K562 (cell line): Measurements from ENCODE around the gene EFCAB12. TPM values are rescaled to one million over a fixed set of nuclear protein-coding genes. Genes with fewer than 3 reads are reported as not detected.
A peak's percentile ranks its signal among the peaks of the same experiment; 100 is the strongest.

ENCODE experiments used
- DIDO1 ChIP-seq: fragments of 450-650 bp; IDR thresholded peaks from 2 replicates; pipeline ENCODE4 v1.6.1; 2016; ENCODE audit warnings: low read depth, missing biosample characterization, missing genetic modification characterization
- EGR1 ChIP-seq: fragments of 450-650 bp; conservative IDR thresholded peaks from 2 replicates; pipeline ENCODE4 v1.6.1; 2017; ENCODE audit warnings: mild to moderate bottlenecking
- FOXA3 ChIP-seq, 2 experiments: fragments of 450-650 bp in 1 of 2; sonication (generic) in 1 of 2; formaldehyde crosslinking; IDR thresholded peaks in 1 of 2; conservative IDR thresholded peaks in 1 of 2; 2 replicates each; pipeline versions ENCODE4 v1.4.0 to v1.8.0; 2020 to 2022; ENCODE audit warnings: mild to moderate bottlenecking in 2 of 2, missing genetic modification reagents in 1 of 2
- GTF2A2 ChIP-seq: IDR thresholded peaks from 2 replicates; pipeline ENCODE4 v1.6.1; 2016; ENCODE audit warnings: mild to moderate bottlenecking, missing genetic modification characterization, missing compliant biosample characterization
- MAFF ChIP-seq: IDR thresholded peaks from 2 replicates; pipeline ENCODE4 v1.6.1; 2012; ENCODE audit warnings: low read length, improper control_type of control experiment
- MCM2 ChIP-seq: fragments of 450-650 bp; IDR thresholded peaks from 2 replicates; pipeline ENCODE4 v1.6.1; 2017; ENCODE audit warnings: low read depth, mild to moderate bottlenecking
- MCM5 ChIP-seq: fragments of 450-650 bp; IDR thresholded peaks from 2 replicates; pipeline ENCODE4 v1.6.1; 2016; ENCODE audit warnings: low read depth
- MIER1 ChIP-seq: fragments of 450-650 bp; IDR thresholded peaks from 2 replicates; pipeline ENCODE4 v1.6.1; 2016; ENCODE audit warnings: antibody characterized with exemption, mild to moderate bottlenecking, low read depth
- MYC ChIP-seq, 2 experiments: fragments of 250-450 bp in 1 of 2; sonication (Bioruptor Pico) in 1 of 2; IDR thresholded peaks; 2 replicates each; pipeline versions ENCODE4 v1.5.1 to v1.6.1; 2012 to 2021; ENCODE audit warnings: low read depth in 2 of 2, borderline replicate concordance in 1 of 2, improper control_type of control experiment in 1 of 2, low read length in 1 of 2, mild to moderate bottlenecking in 1 of 2, moderate library complexity in 1 of 2
- NFATC3 ChIP-seq: fragments of 450-650 bp; IDR thresholded peaks from 2 replicates; pipeline ENCODE4 v1.6.1; 2017; ENCODE audit warnings: mild to moderate bottlenecking
- POLR3A ChIP-seq: IDR thresholded peaks from 2 replicates; pipeline ENCODE4 v1.6.1; 2011; ENCODE audit warnings: borderline replicate concordance, mild to moderate bottlenecking, moderate library complexity; ENCODE audit not compliant: insufficient read length, insufficient read depth; ENCODE audit errors: extremely low read depth
- PREB ChIP-seq: sonication (generic); formaldehyde crosslinking; IDR thresholded peaks from 2 replicates; pipeline ENCODE4 v1.8.1; 2023; ENCODE audit warnings: mild to moderate bottlenecking, missing genetic modification reagents
- TSHZ1 ChIP-seq: fragments of 250-450 bp; sonication (Bioruptor Pico); IDR thresholded peaks from 2 replicates; pipeline ENCODE4 v1.4.0; 2020; ENCODE audit warnings: mild to moderate bottlenecking, moderate library complexity
- ZFP30 ChIP-seq: fragments of 250-450 bp; sonication (Bioruptor Pico); IDR thresholded peaks from 2 replicates; pipeline ENCODE4 v1.8.0; 2022; ENCODE audit warnings: moderate library complexity, mild to moderate bottlenecking, inconsistent platforms, borderline replicate concordance
- ZNF316 ChIP-seq: fragments of 450-650 bp; IDR thresholded peaks from 2 replicates; pipeline ENCODE4 v1.6.1; 2016
- ZNF347 ChIP-seq: fragments of 450-650 bp; formaldehyde crosslinking; IDR thresholded peaks from 2 replicates; pipeline ENCODE4 v1.4.0; 2020; ENCODE audit warnings: low read depth, mild to moderate bottlenecking, moderate library complexity
- polyA plus RNA-seq, 8 experiments: library from polyadenylated mRNA; depleted of rRNA in 4 of 8; stranded (reverse) in 5 of 8; unstranded in 3 of 8; fragments of >200 nt; fragmentation: Nextera tagmentation in 2 of 8; fragmentation: Illumina TruSeq in 1 of 8; extraction: Ambion mirVana in 2 of 8; extraction: Trizol in 1 of 8; gene quantifications; 2 replicates each; pipeline versions ENCODE4 v1.2.1 to v1.2.3, GENCODE V29; 2011 to 2014; ENCODE audit warnings: inconsistent platforms in 1 of 8, missing spikeins in 1 of 8
- total RNA-seq, 7 experiments: library from RNA; depleted of rRNA in 6 of 7; stranded (reverse); fragments of >200 nt in 6 of 7; fragmentation: Illumina TruSeq in 2 of 7; extraction: Trizol in 2 of 7; gene quantifications; 2 replicates each; pipeline versions ENCODE4 v1.2.1 to v1.2.3, GENCODE V29; 2011 to 2021; ENCODE audit warnings: low replicate concordance in 1 of 7
- TF ChIP-seq, protein P1 (sequence below), 2 experiments: fragments of 250-450 bp in 1 of 2; fragments of 450-650 bp in 1 of 2; sonication (Bioruptor Pico) in 1 of 2; IDR thresholded peaks; 2 replicates each; pipeline versions ENCODE4 v1.6.1 to v1.8.0; 2016 to 2021; ENCODE audit warnings: mild to moderate bottlenecking in 2 of 2, moderate library complexity in 2 of 2, missing compliant biosample characterization in 1 of 2, missing genetic modification characterization in 1 of 2
- TF ChIP-seq, protein P2 (sequence below): fragments of 450-650 bp; IDR thresholded peaks from 2 replicates; pipeline ENCODE4 v1.6.1; 2016
- TF ChIP-seq, protein P3 (sequence below): sonication (generic); formaldehyde crosslinking; IDR thresholded peaks from 2 replicates; pipeline ENCODE4 v1.8.1; 2023; ENCODE audit warnings: mild to moderate bottlenecking, missing genetic modification reagents

EFCAB12 gene
- total and polyA plus RNA-seq, 9 of the 15 experiments (the other 6 are each of a cell fraction or from before 2014, with no cell fraction given), result 0.08 to 0.95 (median 0.56) TPM; not detected in 1

- TF ChIP-seq PREB (CRISPR knock-in tag) (no peak), FOXA3 (CRISPR knock-in tag; conservative IDR thresholded peaks at IDR 0.05 in 1 of 2, IDR thresholded peaks at IDR 0.05 in 1 of 2) (no peak), ZNF347 (CRISPR knock-in tag) (no peak), MIER1 (no peak), GTF2A2 (tag) (no peak), ZNF316 (no peak), NFATC3 (no peak), MYC (IDR thresholded peaks at IDR 0.05; ENCODE audit: low read depth, low read length) (peak; percentile 95), MYC (CRISPR knock-in tag; IDR thresholded peaks at IDR 0.05; ENCODE audit: borderline replicate concordance, low read depth) (peak; percentile 77; the same call in 1 of the 2 replicates), EGR1 (no peak), DIDO1 (tag) (no peak), MCM5 (no peak), ZFP30 (CRISPR knock-in tag) (no peak), MAFF (no peak; the same call in 1 of the 2 replicates), TSHZ1 (CRISPR knock-in tag) (no peak), MCM2 (no peak), POLR3A (no peak)
- TF ChIP-seq, protein P1, sequence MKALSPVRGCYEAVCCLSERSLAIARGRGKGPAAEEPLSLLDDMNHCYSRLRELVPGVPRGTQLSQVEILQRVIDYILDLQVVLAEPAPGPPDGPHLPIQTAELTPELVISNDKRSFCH (CRISPR knock-in tag; IDR thresholded peaks at IDR 0.05), result no peak
- TF ChIP-seq, protein P1 (tag; IDR thresholded peaks at IDR 0.05), result no peak
- TF ChIP-seq, protein P2, sequence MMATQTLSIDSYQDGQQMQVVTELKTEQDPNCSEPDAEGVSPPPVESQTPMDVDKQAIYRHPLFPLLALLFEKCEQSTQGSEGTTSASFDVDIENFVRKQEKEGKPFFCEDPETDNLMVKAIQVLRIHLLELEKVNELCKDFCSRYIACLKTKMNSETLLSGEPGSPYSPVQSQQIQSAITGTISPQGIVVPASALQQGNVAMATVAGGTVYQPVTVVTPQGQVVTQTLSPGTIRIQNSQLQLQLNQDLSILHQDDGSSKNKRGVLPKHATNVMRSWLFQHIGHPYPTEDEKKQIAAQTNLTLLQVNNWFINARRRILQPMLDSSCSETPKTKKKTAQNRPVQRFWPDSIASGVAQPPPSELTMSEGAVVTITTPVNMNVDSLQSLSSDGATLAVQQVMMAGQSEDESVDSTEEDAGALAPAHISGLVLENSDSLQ, result peak; percentile 89
- TF ChIP-seq, protein P3, sequence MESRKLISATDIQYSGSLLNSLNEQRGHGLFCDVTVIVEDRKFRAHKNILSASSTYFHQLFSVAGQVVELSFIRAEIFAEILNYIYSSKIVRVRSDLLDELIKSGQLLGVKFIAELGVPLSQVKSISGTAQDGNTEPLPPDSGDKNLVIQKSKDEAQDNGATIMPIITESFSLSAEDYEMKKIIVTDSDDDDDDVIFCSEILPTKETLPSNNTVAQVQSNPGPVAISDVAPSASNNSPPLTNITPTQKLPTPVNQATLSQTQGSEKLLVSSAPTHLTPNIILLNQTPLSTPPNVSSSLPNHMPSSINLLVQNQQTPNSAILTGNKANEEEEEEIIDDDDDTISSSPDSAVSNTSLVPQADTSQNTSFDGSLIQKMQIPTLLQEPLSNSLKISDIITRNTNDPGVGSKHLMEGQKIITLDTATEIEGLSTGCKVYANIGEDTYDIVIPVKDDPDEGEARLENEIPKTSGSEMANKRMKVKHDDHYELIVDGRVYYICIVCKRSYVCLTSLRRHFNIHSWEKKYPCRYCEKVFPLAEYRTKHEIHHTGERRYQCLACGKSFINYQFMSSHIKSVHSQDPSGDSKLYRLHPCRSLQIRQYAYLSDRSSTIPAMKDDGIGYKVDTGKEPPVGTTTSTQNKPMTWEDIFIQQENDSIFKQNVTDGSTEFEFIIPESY, result no peak
Measured at GRCh38 chr3:129448186-129448895, 19.9 kb upstream of the EFCAB12 start (continued).
